Measurements from ENCODE around the gene WDSUB1. TPM values are rescaled to one million over a fixed set of nuclear protein-coding genes. Genes with fewer than 3 reads are reported as not detected.

The WDSUB1 gene
- total RNA-seq, 1 donor from 2014 or later = 8.6 TPM

DNA sequence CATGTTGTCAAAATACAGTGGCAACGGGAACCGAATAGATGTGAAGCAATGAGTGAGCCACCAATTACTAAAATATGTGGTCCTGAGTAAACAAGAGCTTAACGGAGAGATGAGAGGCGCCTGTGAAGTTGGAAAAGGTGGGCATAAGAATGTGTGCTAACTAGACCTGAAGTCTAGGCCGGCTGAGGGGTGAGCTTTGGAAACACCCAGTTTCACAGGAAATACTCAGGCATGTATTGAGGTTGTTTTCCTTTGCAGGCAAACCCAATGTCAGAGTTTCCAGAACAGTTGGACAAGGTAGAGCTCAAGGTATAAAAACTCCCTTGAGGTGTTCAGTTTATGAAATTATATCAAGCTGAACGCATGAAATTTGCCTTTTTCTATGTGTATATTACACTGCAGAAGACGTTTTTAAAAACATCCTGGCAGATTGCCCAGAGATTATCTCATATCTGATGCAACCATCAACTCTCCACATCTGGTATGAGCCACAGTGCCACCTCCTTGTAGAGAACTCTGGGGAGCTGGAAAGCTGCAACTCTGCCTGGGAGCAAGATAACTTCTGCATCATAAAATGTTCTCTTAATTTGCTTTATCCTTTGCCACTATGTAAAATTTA is 3.9 kb upstream of the WDSUB1 start:
- H3K4me3 Mint-ChIP-seq = no peak overlapping the region

GRCh38 chr2:159287733-159288132 is 1.2 kb upstream of the WDSUB1 start:
- H3K27ac Mint-ChIP-seq = peak overlapping the region; percentile 84
- TF ChIP-seq, protein P1, sequence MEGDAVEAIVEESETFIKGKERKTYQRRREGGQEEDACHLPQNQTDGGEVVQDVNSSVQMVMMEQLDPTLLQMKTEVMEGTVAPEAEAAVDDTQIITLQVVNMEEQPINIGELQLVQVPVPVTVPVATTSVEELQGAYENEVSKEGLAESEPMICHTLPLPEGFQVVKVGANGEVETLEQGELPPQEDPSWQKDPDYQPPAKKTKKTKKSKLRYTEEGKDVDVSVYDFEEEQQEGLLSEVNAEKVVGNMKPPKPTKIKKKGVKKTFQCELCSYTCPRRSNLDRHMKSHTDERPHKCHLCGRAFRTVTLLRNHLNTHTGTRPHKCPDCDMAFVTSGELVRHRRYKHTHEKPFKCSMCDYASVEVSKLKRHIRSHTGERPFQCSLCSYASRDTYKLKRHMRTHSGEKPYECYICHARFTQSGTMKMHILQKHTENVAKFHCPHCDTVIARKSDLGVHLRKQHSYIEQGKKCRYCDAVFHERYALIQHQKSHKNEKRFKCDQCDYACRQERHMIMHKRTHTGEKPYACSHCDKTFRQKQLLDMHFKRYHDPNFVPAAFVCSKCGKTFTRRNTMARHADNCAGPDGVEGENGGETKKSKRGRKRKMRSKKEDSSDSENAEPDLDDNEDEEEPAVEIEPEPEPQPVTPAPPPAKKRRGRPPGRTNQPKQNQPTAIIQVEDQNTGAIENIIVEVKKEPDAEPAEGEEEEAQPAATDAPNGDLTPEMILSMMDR (IDR thresholded peaks at IDR 0.05) = no peak
- peak overlapping the region; percentile 93 for H3K4me3 Mint-ChIP-seq
- peaks cover 33% of the 10 kb centered on the region for H3K4me1 Mint-ChIP-seq
- POLR2A ChIA-PET = interaction anchor here (1.1 to 3.9 kb wide), 4 partner anchors 8 to 617 kb away, joined by 3 to 31 read pairs (median 6); partner anchors contain the start of genes LY75 and MARCHF7
- H3K9me3 Mint-ChIP-seq = no peaks in the 10 kb centered on the region
- intact Hi-C loops (cut with micrococcal nuclease) = loop anchor here (5.0 to 10.0 kb wide), 5 partner anchors 327 to 1877 kb away; partner anchors contain the start of genes BAZ2B, CCDC148, LY75 and PKP4
- DNase-seq (no peak), ATAC-seq (ENCODE audit: low read depth) (no peak)
- CTCF ChIA-PET = interaction anchor here (0.7 to 1.0 kb wide), 2 partner anchors 424 to 1954 kb away, joined by 3 read pairs; no protein-coding TSS in a partner anchor
- H3K36me3 Mint-ChIP-seq (ENCODE audit: low read depth) = peaks cover 2% of the 10 kb centered on the region
- peaks cover 7% of the 10 kb centered on the region for H3K27me3 Mint-ChIP-seq

More for the DNA sequence above, 3.9 kb upstream of the WDSUB1 start:
- ChIA-PET CTCF (no interaction called here), POLR2A (no interaction called here)
- Mint-ChIP-seq H3K27ac (no peak overlapping the region), H3K4me1 (peaks cover 11% of the 10 kb centered on the region), H3K36me3 (ENCODE audit: low read depth) (peaks cover 2% of the 10 kb centered on the region), H3K27me3 (peaks cover 7% of the 10 kb centered on the region), H3K9me3 (no peaks in the 10 kb centered on the region)
- ATAC-seq (ENCODE audit: low read depth) = no peak
- no peak for DNase-seq
- TF ChIP-seq, protein P1 (IDR thresholded peaks at IDR 0.05) = no peak
- intact Hi-C loops (cut with micrococcal nuclease) = no loop called here

- peaks cover 2% of the 10 kb centered on the region for H3K27me3 Mint-ChIP-seq
- TF ChIP-seq, protein P1 (IDR thresholded peaks at IDR 0.05) = no peak
- H3K4me1 Mint-ChIP-seq = peaks cover 41% of the 10 kb centered on the region
- peak overlapping the region; percentile 84 for H3K27ac Mint-ChIP-seq
- H3K36me3 Mint-ChIP-seq (ENCODE audit: low read depth) = peaks cover 2% of the 10 kb centered on the region
- peak overlapping the region; percentile 93 for H3K4me3 Mint-ChIP-seq
- peak; percentile 97 for DNase-seq
- H3K9me3 Mint-ChIP-seq = no peaks in the 10 kb centered on the region
- ATAC-seq (ENCODE audit: low read depth) = peak; percentile 99
- CTCF ChIA-PET = interaction anchor here (0.7 kb wide), 1 partner anchor 1953 kb away, joined by 3 read pairs; no protein-coding TSS in a partner anchor
- POLR2A ChIA-PET = interaction anchor here (0.7 to 3.9 kb wide), 8 partner anchors 9 to 617 kb away, joined by 3 to 31 read pairs (median 4); partner anchors contain the start of genes LY75 and MARCHF7
- intact Hi-C loops (cut with micrococcal nuclease) = loop anchor here (1.0 to 10.0 kb wide), 7 partner anchors 229 to 1878 kb away; partner anchors contain the start of genes BAZ2B, CCDC148, LY75 and MARCHF7
Measured at GRCh38 chr2:159286709-159287441, 372 bp upstream of the WDSUB1 start.

- Mint-ChIP-seq H3K36me3 (ENCODE audit: low read depth) (peaks cover 6% of the 10 kb centered on the region), H3K9me3 (no peaks in the 10 kb centered on the region), H3K4me3 (peak overlapping the region; percentile 84), H3K4me1 (peaks cover 50% of the 10 kb centered on the region), H3K27ac (peak overlapping the region; percentile 83), H3K27me3 (peaks cover 2% of the 10 kb centered on the region)
- TF ChIP-seq, protein P1 (IDR thresholded peaks at IDR 0.05) = no peak
- ChIA-PET CTCF (no interaction called here), POLR2A (interaction anchor here (1.7 to 3.9 kb wide), 2 partner anchors 35 to 427 kb away, joined by 7 to 31 read pairs; partner anchors contain the start of gene MARCHF7)
- no peak for DNase-seq
- intact Hi-C loops (cut with micrococcal nuclease) = loop anchor here (5.0 to 10.0 kb wide), 5 partner anchors 329 to 1879 kb away; partner anchors contain the start of genes BAZ2B, CCDC148, LY75 and PKP4
- no peak for ATAC-seq (ENCODE audit: low read depth)
Measured at GRCh38 chr2:159285433-159285832, 1.1 kb downstream of the WDSUB1 start.
